ENCODE measurements around the gene GSTM5. TPM values are rescaled to one million over a fixed set of nuclear protein-coding genes. Genes with fewer than 3 reads are reported as not detected.

Gene GSTM5
- total and polyA plus RNA-seq, 2 of the 8 experiments (the other 6 are each of a cell fraction or from before 2014, with no cell fraction given): 0.24 to 0.89 TPM

GRCh38 chr1:109669246-109669948, 42.7 kb upstream of the GSTM5 start:
- Histone ChIP-seq H3K36me3 (ENCODE audit: control insufficient read depth in 2 of 4, insufficient read depth in 4 of 4, low read length in 3 of 4) (no peaks in the 10 kb centered on the region), H3K4me3 (ENCODE audit: extremely low read depth in 1 of 4, insufficient read depth in 2 of 4, low read depth in 3 of 4, low read length in 4 of 4) (no peak overlapping the region), H3K27ac (ENCODE audit: low read depth, low read length) (no peak overlapping the region), H4K8ac (ENCODE audit: extremely low read depth, insufficient read depth, low read length) (no peak overlapping the region), H2BK12ac (ENCODE audit: low read depth, low read length) (no peak overlapping the region), H2BK20ac (ENCODE audit: low read length) (no peak overlapping the region), H3K4me2 (ENCODE audit: insufficient read depth in 1 of 2, low read depth in 2 of 2, low read length in 2 of 2) (no peak overlapping the region; a peak in 1 of 4 replicates), H3K9ac (replicated peaks in 1 of 4; ENCODE audit: extremely low read depth in 1 of 4, low read depth in 3 of 4, low read length in 3 of 4) (no peak overlapping the region), H3K79me2 (ENCODE audit: control insufficient read depth in 1 of 2, insufficient read depth in 2 of 2, low read length in 2 of 2) (no peaks in the 10 kb centered on the region), H3K23me2 (ENCODE audit: low read depth, low read length) (peaks cover 4% of the 10 kb centered on the region; the same call in 1 of the 2 replicates), H2AFZ (ENCODE audit: low read length) (no peak overlapping the region), H3K18ac (ENCODE audit: extremely low read depth, low read length) (no peak overlapping the region), H2BK120ac (replicated peaks; ENCODE audit: low read depth, low read length) (no peak overlapping the region), H4K20me1 (replicated peaks in 1 of 2; ENCODE audit: control insufficient read depth in 1 of 2, insufficient read depth in 2 of 2, low read length in 2 of 2) (no peaks in the 10 kb centered on the region), H3K56ac (replicated peaks; ENCODE audit: insufficient read length, low read depth, low read length) (no peak overlapping the region), H3K4me1 (replicated peaks in 1 of 4; ENCODE audit: control insufficient read depth in 3 of 4, insufficient read depth in 4 of 4, low read length in 3 of 4) (peaks cover 0 to 6% (median 5%) of the 10 kb centered on the region in 4 experiments; a peak in 5 of 7 replicates), H3K27me3 (replicated peaks in 1 of 4; ENCODE audit: control insufficient read depth in 3 of 4, extremely low read depth in 1 of 4, insufficient read depth in 3 of 4, low read length in 3 of 4) (no peaks in the 10 kb centered on the region), H3K9me3 (ENCODE audit: insufficient read depth in 2 of 2, low read depth in 1 of 2, low read length in 1 of 2) (no peaks in the 10 kb centered on the region), H2AK5ac (ENCODE audit: low read depth, low read length) (no peak overlapping the region), H3K4ac (replicated peaks; ENCODE audit: insufficient read length, low read depth, low read length) (no peak overlapping the region), H3K79me1 (ENCODE audit: low read depth, low read length) (no peaks in the 10 kb centered on the region), H2BK15ac (ENCODE audit: low read length) (no peak overlapping the region), H2BK5ac (ENCODE audit: low read depth, low read length) (no peak overlapping the region), H3K23ac (ENCODE audit: insufficient read length) (no peak overlapping the region), H4K91ac (replicated peaks; ENCODE audit: insufficient read length, low read length) (no peak overlapping the region), H3K14ac (ENCODE audit: insufficient read length) (no peak overlapping the region), H4K5ac (ENCODE audit: insufficient read length, low read depth, low read length) (no peak overlapping the region)
- 92% methylated on average over 21 of the region's 22 CpGs; no CpG with 5 or more reads in 1 of the 2 experiments for WGBS, 2 experiments (ENCODE audit: extremely low coverage in 1 of 2, insufficient coverage in 1 of 2, insufficient read length in 1 of 2, insufficient replicate concordance in 2 of 2, low coverage in 1 of 2, low lambda C conversion rate in 2 of 2, missing lambda C conversion rate in 1 of 2)
- DNase-seq (ENCODE audit: low read depth in 1 of 2, low spot score in 2 of 2) (no peak), FAIRE-seq (no peak)
- CTCF ChIA-PET (ENCODE audit: partially characterized antibody): interaction anchor here (1.0 to 2.7 kb wide), 9 partner anchors 14 to 107 kb away, joined by 3 to 13 read pairs (median 3); partner anchors contain the start of gene GSTM4
- TF ChIP-seq TCF12 (IDR thresholded peaks at IDR 0.05; ENCODE audit: low read depth, low read length) (no peak), POLR2A (IDR thresholded peaks at IDR 0.05; ENCODE audit: control extremely low read depth in 1 of 2, low read depth in 2 of 2, low read length in 2 of 2) (no peak), MAFK (IDR thresholded peaks at IDR 0.05; ENCODE audit: low read depth, low read length) (no peak), TEAD4 (IDR thresholded peaks at IDR 0.05; ENCODE audit: low read depth, low read length) (no peak), KDM4A (IDR thresholded peaks at IDR 0.05; ENCODE audit: low read depth, low read length, severe bottlenecking) (no peak), GTF2F1 (IDR thresholded peaks at IDR 0.05; ENCODE audit: borderline replicate concordance, low read depth, low read length) (no peak)
- POLR2A ChIA-PET (ENCODE audit: partially characterized antibody): interaction anchor here (0.7 kb wide), 1 partner anchor 10 kb away, joined by 3 read pairs; no protein-coding TSS in a partner anchor

Data from H1 (cell line).